NCI-H2029 (cell line): ENCODE measurements around the gene TRIO.

Experiments
- DNase-seq: peaks from one replicate; lab custom pipeline; 2025; lab: John Stamatoyannopoulos, UW

Gene TRIO

GRCh38 chr5:14488709-14489108, 345.6 kb downstream of the TRIO start:
- no peak for DNase-seq

DNA sequence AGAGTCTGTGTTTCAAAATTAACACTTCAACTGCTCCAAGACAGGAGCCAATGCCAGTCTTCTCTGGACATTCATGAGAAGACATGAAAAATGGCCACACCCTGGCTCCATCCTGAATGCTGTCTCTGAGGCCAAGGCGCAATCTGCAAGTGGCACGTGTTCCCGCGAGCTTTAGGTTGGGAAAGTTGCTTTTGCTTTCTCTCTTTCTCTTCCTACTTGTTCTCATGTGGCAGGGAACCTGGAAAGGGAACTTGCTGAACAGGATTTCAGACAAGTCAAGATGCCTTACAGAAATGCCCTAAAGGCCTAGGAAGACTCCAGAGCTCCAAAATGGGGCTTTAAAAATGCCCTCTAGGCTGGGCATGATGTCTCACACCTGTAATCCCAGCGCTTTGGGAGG, 346.5 kb downstream of the TRIO start:
- no peak for DNase-seq

GRCh38 chr5:14490309-14490711, 347.2 kb downstream of the TRIO start:
- DNase-seq: no peak

GRCh38 chr5:14491015-14491915, 348.1 kb downstream of the TRIO start:
- no peak for DNase-seq

DNA sequence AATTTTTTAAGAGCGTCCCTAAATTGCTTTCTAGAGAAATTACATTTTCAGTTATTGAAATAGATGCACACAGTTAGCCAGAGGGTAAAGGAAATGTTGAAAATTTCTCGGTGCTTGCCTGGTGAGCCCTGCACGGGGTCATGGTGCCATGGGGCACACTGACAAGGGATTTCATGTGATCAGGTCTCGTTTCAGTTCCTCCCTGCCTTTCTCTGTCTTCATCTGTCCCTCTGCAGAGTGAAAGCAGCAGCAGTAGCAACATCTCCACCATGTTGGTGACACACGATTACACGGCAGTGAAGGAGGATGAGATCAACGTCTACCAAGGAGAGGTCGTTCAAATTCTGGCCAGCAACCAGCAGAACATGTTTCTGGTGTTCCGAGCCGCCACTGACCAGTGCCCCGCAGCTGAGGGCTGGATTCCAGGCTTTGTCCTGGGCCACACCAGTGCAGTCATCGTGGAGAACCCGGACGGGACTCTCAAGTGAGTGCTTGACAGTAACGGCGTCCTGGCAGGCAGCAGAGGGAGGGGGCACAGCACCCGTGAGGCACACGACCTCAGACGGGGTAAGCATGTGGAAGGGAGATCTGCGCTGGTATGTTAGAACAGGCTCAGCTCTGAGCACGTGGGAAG, 349.3 kb downstream of the TRIO start:
- no peak for DNase-seq

- DNase-seq: no peak
Observed at GRCh38 chr5:14495301-14495700, 352.2 kb downstream of the TRIO start.

GRCh38 chr5:14497311-14497710, 354.2 kb downstream of the TRIO start:
- DNase-seq: no peak

DNA sequence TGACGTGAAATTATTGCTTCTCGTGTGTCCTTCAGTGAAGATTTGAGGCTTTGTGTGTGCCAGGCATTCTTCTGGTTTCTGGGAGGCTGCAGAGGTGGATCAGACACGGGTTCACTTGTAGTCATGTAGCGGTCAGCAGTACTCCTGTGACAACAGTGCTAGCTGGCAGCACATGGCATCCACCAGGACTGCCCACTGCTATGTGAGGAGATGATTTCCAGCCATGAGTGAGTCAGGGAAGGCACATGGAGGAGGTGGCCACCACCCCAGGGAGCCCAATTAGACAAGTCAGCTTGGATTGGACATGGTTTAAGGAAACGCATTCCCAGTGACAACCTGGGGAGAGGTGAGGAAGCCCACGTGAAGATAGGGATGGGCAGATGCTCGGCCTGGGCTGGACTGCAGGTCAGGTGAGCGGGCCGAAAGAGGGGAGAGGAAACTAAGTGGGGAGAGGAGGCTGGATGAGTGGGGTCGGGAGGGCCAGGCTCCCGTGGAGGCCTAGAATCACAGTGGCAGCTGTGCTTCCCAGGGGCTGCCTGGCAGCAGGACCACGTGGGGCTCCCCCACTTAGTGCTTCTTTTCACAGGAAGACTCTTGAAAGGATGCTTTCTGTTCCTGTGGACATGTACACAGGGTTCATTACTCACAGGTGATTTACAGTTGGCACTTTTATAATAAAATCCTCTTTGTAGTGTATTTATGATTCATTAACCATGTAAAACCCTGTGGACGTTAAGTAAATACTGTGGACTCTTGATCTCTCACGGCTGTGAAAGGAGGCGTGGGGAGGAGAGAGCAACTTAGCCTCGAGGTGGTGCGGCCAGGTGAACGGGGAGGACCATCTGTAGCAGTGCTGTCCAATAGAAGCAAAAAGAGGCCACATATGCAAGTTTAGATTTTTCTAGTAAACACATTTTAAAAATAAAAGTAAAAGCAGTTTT, 358.5 kb downstream of the TRIO start:
- no peak for DNase-seq

DNA sequence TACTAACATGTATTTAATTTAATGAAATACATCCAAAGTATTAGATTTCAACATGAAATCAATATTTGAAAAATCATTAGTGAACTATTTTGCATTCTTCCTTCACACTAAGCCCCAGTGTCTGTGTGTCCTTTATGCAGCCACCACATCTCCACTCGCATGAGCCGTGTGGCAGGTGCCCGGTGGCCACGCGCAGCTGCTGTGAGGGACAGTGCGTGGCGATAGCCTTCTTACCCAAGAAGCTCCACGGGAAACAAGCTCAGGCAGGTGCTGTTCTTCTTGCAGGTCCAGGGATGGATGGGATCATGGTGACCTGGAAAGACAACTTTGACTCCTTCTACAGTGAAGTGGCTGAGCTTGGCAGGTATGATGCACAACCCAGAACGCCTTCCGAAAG, 359.1 kb downstream of the TRIO start:
- no peak for DNase-seq

DNA sequence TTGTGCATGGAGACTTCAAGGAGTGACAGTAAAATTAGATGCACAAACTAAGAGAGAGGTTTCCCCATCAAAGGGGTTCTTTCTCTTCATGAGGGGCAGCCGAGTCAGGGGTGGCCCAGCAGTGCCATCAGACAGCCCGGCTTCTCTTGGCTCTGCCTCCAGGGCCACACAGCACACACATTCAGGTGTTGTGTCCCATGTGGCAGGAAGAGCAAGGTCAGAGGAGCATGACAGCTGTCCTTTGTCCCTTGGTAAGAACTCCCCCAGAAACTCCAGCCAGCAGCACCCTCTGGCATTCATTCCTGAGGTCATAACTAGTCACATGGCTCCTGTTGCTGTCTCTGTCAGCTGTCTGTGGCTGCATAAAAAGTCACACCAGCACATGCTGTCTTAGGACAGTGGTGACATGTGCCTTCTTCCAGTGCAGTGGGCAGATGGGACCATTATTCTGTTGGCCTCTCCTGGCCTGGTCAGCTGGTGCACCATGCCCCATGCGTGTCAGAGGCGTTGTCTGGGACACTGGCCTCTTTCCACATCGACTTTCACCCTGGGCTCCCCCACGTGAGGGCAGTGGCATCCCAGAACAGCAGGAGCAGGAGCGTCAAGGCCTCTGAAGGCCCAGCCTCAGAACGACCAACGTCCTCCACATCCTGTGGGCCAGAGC, 360.0 kb downstream of the TRIO start:
- no peak for DNase-seq

DNA sequence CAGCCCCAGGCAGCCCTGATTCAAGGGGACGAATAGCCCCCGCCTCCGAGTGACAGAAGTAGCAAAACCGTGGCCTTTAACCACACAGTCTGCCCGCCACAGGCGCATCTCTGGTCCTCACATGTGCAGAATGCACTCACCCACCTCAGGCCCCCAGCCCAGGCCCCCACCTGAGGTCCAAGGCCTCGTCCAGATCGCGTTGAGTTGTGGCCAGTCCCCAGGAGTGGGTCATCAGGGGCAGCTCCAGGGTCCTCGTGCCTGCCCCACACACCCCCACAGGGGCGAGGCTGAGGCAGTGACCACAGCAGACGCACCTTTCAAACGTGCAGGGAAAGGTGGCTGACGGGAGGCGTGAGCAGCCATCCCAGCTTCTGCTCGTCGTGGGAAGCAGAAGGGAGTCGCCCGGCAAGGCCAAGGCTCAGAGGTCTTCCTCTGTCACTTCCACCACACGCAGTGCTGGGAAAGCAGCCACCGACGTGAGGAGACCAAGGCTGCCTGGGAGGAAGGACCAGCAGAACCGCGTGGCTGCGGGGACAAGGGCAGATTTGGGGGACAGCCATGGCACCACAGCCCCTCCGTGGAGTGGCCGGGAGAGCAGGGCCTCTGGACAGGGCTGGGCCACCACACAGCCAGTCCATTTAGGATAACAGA, 360.7 kb downstream of the TRIO start:
- no peak for DNase-seq

DNA sequence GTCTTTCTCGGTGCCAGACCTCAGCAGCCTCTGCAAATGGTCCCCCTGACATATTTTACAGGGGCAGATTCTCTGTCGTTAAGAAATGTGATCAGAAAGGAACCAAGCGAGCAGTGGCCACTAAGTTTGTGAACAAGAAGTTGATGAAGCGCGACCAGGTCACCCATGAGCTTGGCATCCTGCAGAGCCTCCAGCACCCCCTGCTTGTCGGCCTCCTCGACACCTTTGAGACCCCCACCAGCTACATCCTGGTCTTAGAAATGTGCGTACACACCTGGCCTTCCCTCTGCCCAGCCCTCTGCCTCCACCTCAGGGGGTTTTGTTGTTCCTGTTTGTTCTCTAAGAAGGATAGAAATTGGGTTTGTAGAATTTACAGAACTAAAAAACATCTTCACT, 361.2 kb downstream of the TRIO start:
- DNase-seq: no peak

DNA sequence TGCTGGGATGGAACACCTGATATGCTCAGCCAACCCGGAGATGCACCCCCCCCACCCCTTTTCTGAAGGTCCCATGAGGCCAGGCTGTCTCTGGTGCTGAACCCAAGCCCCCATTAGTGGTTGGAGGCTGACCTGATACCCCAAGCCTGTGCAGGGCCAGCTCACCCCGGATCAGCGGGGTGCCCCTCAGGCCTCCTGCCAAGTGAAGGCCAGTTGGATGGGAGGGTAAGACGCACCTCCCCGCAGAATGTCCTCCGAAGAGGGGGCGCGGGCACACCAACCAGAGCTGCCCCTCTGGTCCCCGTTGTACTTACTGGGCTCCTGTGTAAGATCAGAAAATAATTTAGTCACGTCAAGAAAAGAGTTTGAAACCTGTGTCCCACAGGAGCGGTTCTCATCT, 361.7 kb downstream of the TRIO start:
- DNase-seq: no peak

GRCh38 chr5:14505310-14506139, 362.4 kb downstream of the TRIO start:
- no peak for DNase-seq

DNA sequence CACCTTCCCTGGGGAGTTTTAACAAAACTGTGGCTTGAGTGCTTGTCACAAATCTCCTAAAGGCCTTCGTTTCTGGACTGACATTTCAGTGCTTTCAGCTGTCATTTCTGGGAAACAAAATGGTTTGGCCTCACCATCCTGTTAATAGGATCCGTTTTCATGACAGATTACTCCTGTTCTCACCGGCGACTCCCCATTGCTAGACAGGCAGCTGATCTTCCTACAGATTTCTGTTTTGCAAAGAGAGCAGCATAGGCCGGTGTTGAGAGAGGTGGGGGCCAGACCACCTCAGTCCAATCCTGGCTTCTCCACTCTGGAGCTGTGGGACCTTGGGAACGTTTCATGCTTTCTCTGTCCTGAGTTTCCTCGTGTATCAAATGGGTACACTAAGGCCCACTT, 363.0 kb downstream of the TRIO start:
- no peak for DNase-seq

- DNase-seq: no peak
Observed at GRCh38 chr5:14506661-14507060, 363.5 kb downstream of the TRIO start.

DNA sequence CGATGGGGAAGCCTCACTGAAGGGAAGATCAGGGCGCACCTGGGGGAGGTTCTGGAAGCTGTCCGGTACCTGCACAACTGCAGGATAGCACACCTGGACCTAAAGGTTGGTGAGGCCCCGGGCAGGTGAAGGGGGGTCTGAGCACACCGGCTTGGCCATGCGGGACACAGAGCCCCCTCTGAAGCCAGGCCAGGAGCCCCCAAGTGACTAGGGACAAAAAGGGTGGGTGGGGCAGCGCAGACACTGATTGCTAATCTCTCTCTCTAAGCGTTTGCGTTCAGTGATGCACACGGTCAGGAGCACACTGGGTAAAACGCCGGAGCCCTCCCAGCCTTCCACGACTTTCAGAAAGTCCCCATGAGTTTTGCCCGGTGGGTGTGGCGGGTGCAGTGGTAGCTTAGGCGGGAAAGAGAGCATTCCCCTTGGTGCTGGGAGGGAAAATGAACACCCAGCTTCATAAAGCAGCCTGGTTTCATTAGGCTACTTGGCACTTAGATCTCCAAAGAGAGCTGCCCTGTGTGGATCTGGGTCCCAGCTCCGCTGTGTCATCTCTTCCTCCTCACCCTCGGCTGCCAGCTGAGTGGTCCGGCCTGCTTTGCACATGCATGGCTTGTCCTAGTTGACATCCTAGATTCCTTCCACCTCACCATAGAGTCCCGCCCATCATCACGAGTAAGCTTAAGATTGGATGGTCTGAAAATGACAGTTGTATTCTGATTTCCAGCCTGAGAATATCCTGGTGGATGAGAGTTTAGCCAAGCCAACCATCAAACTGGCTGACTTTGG, 364.2 kb downstream of the TRIO start:
- no peak for DNase-seq

GRCh38 chr5:14508046-14508445, 364.9 kb downstream of the TRIO start:
- DNase-seq: no peak

DNA sequence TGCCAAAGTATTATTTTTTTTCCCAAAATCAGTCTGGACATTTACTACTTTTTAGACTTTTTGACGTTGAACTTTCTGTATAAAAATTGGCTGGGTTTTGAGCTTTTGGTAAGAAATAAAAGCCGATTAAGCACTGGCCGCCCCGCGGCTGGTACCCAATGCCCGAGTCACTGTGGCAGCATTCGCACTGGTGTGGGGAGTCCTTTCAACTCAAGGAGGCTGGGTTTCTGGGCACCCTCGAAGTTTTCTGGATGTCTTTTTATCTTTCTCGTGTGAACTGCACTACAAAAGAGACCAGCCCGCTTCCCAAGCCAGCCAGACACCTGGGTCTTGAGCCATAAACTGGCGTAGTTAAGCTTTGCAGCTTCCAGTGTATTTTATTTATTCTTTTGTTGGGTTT, 366.4 kb downstream of the TRIO start:
- no peak for DNase-seq
